Neural cell (in vitro differentiated cells): ENCODE results near the gene ALDH3B2. TPM values are rescaled to one million over a fixed set of nuclear protein-coding genes. Genes with fewer than 3 reads are reported as not detected.

ENCODE experiments used
- H2AFZ ChIP-seq: fragments of 200-600, 300-800 bp; sonication (generic), shearing (Covaris generic); 2 replicates; pipeline ENCODE4 v1.6.0; 2014; ENCODE audit warnings: low read depth, mild to moderate bottlenecking, antibody characterized with exemption, low read length, moderate library complexity
- H3F3A ChIP-seq: fragments of 200-600 bp; shearing (Covaris generic); 2 replicates; pipeline ENCODE4 v1.6.1; 2016; ENCODE audit warnings: mild to moderate bottlenecking, moderate library complexity, mixed read lengths, antibody characterized with exemption, low read length; ENCODE audit not compliant: insufficient read depth, poor library complexity, severe bottlenecking
- H3K27ac ChIP-seq: fragments of 200-600, 300-800 bp; sonication (generic), shearing (Covaris generic); 2 replicates; pipeline ENCODE4 v1.5.1; 2014; ENCODE audit warnings: mild to moderate bottlenecking, low read length, moderate library complexity
- H3K27me3 ChIP-seq: fragments of 300-800, 200-600 bp; sonication (generic), shearing (Covaris generic); 2 replicates; pipeline ENCODE4 v1.6.0; 2014; ENCODE audit warnings: mild to moderate bottlenecking, low read depth, low read length, moderate library complexity; ENCODE audit not compliant: insufficient read depth
- H3K36me3 ChIP-seq: fragments of 300-800, 200-600 bp; sonication (generic), shearing (Covaris generic); 2 replicates; pipeline ENCODE4 v1.5.1; 2014; ENCODE audit warnings: mild to moderate bottlenecking, antibody characterized with exemption, low read length, moderate library complexity; ENCODE audit not compliant: insufficient read depth
- H3K4me2 ChIP-seq: fragments of 300-800, 200-600 bp; sonication (generic), shearing (Covaris generic); 2 replicates; pipeline ENCODE4 v1.6.0; 2014; ENCODE audit warnings: mild to moderate bottlenecking, low read length
- H3K4me3 ChIP-seq: fragments of 300-800, 200-600 bp; sonication (generic), shearing (Covaris generic); 2 replicates; pipeline ENCODE4 v1.5.1; 2014; ENCODE audit warnings: mild to moderate bottlenecking, low read length, moderate library complexity
- H3K79me2 ChIP-seq: fragments of 200-600 bp; shearing (Covaris generic); replicated peaks from 2 replicates; pipeline ENCODE4 v1.6.0; 2014; ENCODE audit warnings: mild to moderate bottlenecking, low read length, moderate library complexity; ENCODE audit not compliant: insufficient read depth
- H3K9ac ChIP-seq: fragments of 300-800, 200-600 bp; sonication (generic), shearing (Covaris generic); 2 replicates; pipeline ENCODE4 v1.6.1; 2016; ENCODE audit warnings: mild to moderate bottlenecking, low read length, mixed read lengths
- H3K9me2 ChIP-seq: fragments of 200-600 bp; shearing (Covaris generic); 2 replicates; pipeline ENCODE4 v1.6.1; 2016; ENCODE audit warnings: mild to moderate bottlenecking, low read length, mixed read lengths; ENCODE audit not compliant: insufficient read depth
- H3K9me3 ChIP-seq: fragments of 200-600, 300-800 bp; sonication (generic), shearing (Covaris generic); 2 replicates; pipeline ENCODE4 v1.6.1; 2016; ENCODE audit warnings: mild to moderate bottlenecking, mixed run types, low read length, moderate library complexity, mixed read lengths
- H4K20me1 ChIP-seq: fragments of 200-600 bp; shearing (Covaris generic); 2 replicates; pipeline ENCODE4 v1.6.1; 2016; ENCODE audit warnings: mild to moderate bottlenecking, mixed run types; ENCODE audit not compliant: insufficient read depth
- EP300 ChIP-seq: fragments of 450-650 bp; conservative IDR thresholded peaks from 2 replicates; pipeline ENCODE4 v1.6.1; 2014; ENCODE audit warnings: antibody characterized with exemption, mild to moderate bottlenecking, moderate library complexity; ENCODE audit not compliant: poor library complexity, severe bottlenecking
- EZH2 ChIP-seq: fragments of 200-600, 300-800 bp; shearing (Covaris generic), sonication (generic); IDR thresholded peaks from 2 replicates; pipeline ENCODE4 v1.6.1; 2014; ENCODE audit warnings: antibody characterized with exemption, low read length, borderline replicate concordance, mild to moderate bottlenecking; ENCODE audit not compliant: insufficient read depth, poor library complexity, severe bottlenecking
- MXI1 ChIP-seq: fragments of 450-650 bp; conservative IDR thresholded peaks from 2 replicates; pipeline ENCODE4 v1.6.1; 2014; ENCODE audit warnings: antibody characterized with exemption, mild to moderate bottlenecking; ENCODE audit not compliant: poor library complexity, severe bottlenecking
- POLR2AphosphoS5 ChIP-seq: IDR thresholded peaks from 2 replicates; pipeline ENCODE4 v1.6.1; 2012
- RAD21 ChIP-seq: fragments of 450-650 bp; conservative IDR thresholded peaks from 2 replicates; pipeline ENCODE4 v1.6.1; 2014; ENCODE audit warnings: antibody characterized with exemption, mild to moderate bottlenecking, moderate library complexity
- REST ChIP-seq: IDR thresholded peaks from 2 replicates; pipeline ENCODE4 v1.6.1; 2012; ENCODE audit warnings: borderline replicate concordance
- SMC3 ChIP-seq: fragments of 450-650 bp; conservative IDR thresholded peaks from 2 replicates; pipeline ENCODE4 v1.6.1; 2014; ENCODE audit warnings: antibody characterized with exemption, mild to moderate bottlenecking, moderate library complexity; ENCODE audit not compliant: poor library complexity
- TAF1 ChIP-seq: IDR thresholded peaks from 2 replicates; pipeline ENCODE4 v1.6.1; 2012; ENCODE audit warnings: low read depth
- polyA plus RNA-seq: library from polyadenylated mRNA; depleted of rRNA; stranded (reverse); fragments of >200 nt; gene quantifications from 2 replicates; pipeline ENCODE4 v1.2.3, GENCODE V29; 2014
- TF ChIP-seq, protein P1 (sequence below): fragments of 450-650 bp; IDR thresholded peaks from 2 replicates; pipeline ENCODE4 v1.5.1; 2014; ENCODE audit warnings: antibody characterized with exemption, mild to moderate bottlenecking, moderate library complexity; ENCODE audit not compliant: poor library complexity, severe bottlenecking

Gene ALDH3B2
- polyA plus RNA-seq, 1 donor from 2014 or later, result not detected

DNA sequence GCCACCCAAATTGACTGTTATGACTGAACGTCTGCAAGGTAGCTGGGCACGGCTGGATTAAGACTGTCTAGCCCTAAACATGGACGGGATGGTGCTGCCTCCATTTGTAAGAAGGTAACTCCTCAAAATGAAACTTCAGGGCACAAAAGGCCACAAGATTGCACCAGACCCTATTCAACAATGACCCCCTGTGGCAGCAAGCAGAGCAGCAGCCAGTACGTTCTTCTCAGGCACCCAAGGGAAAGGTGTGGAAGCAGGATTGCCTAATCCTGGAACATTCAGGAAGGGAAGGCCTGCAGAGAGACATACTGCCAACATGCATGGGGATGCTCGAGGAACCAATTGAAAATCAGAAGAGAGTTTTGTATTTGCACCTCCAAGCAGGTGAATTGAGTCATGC lies 30.4 kb downstream of the ALDH3B2 start:
- H2AFZ ChIP-seq, result no peak overlapping the region
- TF ChIP-seq EP300 (no peak), MXI1 (no peak), SMC3 (no peak), POLR2AphosphoS5 (no peak), TAF1 (no peak), REST (no peak)
- TF ChIP-seq, protein P1, sequence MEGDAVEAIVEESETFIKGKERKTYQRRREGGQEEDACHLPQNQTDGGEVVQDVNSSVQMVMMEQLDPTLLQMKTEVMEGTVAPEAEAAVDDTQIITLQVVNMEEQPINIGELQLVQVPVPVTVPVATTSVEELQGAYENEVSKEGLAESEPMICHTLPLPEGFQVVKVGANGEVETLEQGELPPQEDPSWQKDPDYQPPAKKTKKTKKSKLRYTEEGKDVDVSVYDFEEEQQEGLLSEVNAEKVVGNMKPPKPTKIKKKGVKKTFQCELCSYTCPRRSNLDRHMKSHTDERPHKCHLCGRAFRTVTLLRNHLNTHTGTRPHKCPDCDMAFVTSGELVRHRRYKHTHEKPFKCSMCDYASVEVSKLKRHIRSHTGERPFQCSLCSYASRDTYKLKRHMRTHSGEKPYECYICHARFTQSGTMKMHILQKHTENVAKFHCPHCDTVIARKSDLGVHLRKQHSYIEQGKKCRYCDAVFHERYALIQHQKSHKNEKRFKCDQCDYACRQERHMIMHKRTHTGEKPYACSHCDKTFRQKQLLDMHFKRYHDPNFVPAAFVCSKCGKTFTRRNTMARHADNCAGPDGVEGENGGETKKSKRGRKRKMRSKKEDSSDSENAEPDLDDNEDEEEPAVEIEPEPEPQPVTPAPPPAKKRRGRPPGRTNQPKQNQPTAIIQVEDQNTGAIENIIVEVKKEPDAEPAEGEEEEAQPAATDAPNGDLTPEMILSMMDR, result no peak
- no peaks in the 10 kb centered on the region for H4K20me1 ChIP-seq
- no peaks in the 10 kb centered on the region for H3K9me2 ChIP-seq
- no peaks in the 10 kb centered on the region for H3K36me3 ChIP-seq
- no peaks in the 10 kb centered on the region for H3K27me3 ChIP-seq
- no peaks in the 10 kb centered on the region for H3F3A ChIP-seq
- no peak overlapping the region for H3K4me3 ChIP-seq
- no peak overlapping the region for H3K27ac ChIP-seq
- no peaks in the 10 kb centered on the region for H3K9me3 ChIP-seq
- no peaks in the 10 kb centered on the region for H3K79me2 ChIP-seq
- no peak overlapping the region for H3K9ac ChIP-seq
- H3K4me2 ChIP-seq, result no peak overlapping the region

DNA sequence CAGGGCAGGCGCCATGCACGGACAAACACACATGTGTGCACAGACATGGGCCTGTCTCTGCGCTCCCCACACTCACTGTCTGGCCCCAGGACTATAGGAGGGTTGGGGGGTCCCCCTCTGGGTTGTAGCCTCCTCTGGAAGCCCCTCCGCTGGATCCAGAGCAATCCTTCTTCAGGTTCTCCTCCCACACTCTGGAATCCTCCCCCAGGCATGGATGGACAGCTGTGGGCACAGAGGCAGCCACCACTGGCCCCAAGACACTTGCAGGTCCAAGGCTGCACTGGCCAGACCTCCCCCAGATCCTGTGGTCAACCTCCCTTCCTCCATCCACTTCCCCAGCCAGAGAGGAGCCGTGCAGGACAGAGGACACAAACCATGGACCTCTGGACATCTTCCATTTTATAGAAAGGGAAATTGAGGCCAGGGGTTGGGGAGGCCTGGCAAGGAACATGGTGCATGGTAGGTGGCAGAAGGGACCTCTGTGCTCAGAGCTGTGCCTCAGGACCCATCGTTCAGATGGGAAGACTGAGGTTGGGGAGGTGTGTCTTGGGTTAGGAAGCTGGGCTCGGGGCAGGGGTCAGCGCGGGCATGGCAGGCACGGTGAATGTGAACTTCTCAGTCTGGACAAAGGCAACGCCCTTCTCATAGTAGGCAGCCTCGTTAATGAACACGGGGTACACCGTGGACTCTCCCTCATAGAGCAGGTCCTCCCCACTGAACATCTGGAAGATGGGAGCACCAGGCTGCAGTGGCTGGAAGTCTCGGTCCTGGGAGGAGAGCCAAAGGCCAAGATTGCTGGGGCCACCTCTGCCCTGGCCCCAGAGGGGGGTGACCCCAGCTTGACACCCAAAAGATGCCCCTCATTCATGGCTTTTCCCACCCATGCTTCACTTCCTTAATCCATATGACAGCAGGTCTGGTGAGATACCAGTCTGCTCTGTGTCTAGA lies 32.0 kb downstream of the ALDH3B2 start:
- no peaks in the 10 kb centered on the region for H3K9me3 ChIP-seq
- no peaks in the 10 kb centered on the region for H3F3A ChIP-seq
- H3K27ac ChIP-seq, result no peak overlapping the region
- H3K4me2 ChIP-seq, result no peak overlapping the region
- H4K20me1 ChIP-seq, result no peaks in the 10 kb centered on the region
- H3K79me2 ChIP-seq, result no peaks in the 10 kb centered on the region
- no peaks in the 10 kb centered on the region for H3K27me3 ChIP-seq
- no peak overlapping the region for H2AFZ ChIP-seq
- TF ChIP-seq SMC3 (no peak), RAD21 (no peak), TAF1 (no peak), MXI1 (no peak), EZH2 (no peak), POLR2AphosphoS5 (no peak), REST (no peak), EP300 (no peak)
- TF ChIP-seq, protein P1, result no peak
- H3K4me3 ChIP-seq, result no peak overlapping the region
- H3K9ac ChIP-seq, result no peak overlapping the region
- H3K36me3 ChIP-seq, result no peaks in the 10 kb centered on the region
- no peaks in the 10 kb centered on the region for H3K9me2 ChIP-seq
